ENCODE measurements around the gene FAM171A1.

GRCh38 chr10:15210521-15210920, 160.6 kb downstream of the FAM171A1 start:
- TF ChIP-seq CTCF (conservative IDR thresholded peaks at IDR 0.05; ENCODE audit: low read length) (no peak), EZH2phosphoT487 (IDR thresholded peaks at IDR 0.05; ENCODE audit: borderline replicate concordance) (no peak)
